H9 (cell line): ENCODE data around the gene CERK. TPM values are rescaled to one million over a fixed set of nuclear protein-coding genes. Genes with fewer than 3 reads are reported as not detected.

Experiments
- DNase-seq: peaks from one replicate; pipeline ENCODE4 v3.0.0-alpha.2; 2017
- H2AFZ ChIP-seq: one replicate; pipeline ENCODE4 v1.6.1; 2013; ENCODE audit warnings: mild to moderate bottlenecking, low read length, control low read depth, moderate library complexity
- H2AK5ac ChIP-seq: 2 replicates; pipeline ENCODE4 v1.6.1; 2013; ENCODE audit warnings: low read length, control low read depth, mixed read lengths; ENCODE audit not compliant: insufficient read length
- H2BK120ac ChIP-seq: one replicate; pipeline ENCODE4 v1.6.1; 2013; ENCODE audit warnings: low read depth, mild to moderate bottlenecking, low read length, control low read depth, inconsistent platforms; ENCODE audit not compliant: poor library complexity, severe bottlenecking
- H2BK12ac ChIP-seq: 2 replicates; pipeline ENCODE4 v1.6.1; 2013; ENCODE audit warnings: low read length, control low read depth, mixed read lengths, low read depth; ENCODE audit not compliant: insufficient read length
- H2BK15ac ChIP-seq: 2 replicates; pipeline ENCODE4 v1.6.1; 2013; ENCODE audit warnings: low read depth, low read length, control low read depth
- H2BK20ac ChIP-seq: one replicate; pipeline ENCODE4 v1.6.1; 2013; ENCODE audit warnings: low read depth, mild to moderate bottlenecking, low read length, control low read depth, inconsistent platforms; ENCODE audit not compliant: poor library complexity, severe bottlenecking
- H2BK5ac ChIP-seq: 2 replicates; pipeline ENCODE4 v1.6.1; 2013; ENCODE audit warnings: low read length, control low read depth, mixed read lengths; ENCODE audit not compliant: insufficient read length
- H3K14ac ChIP-seq: 2 replicates; pipeline ENCODE4 v1.6.1; 2013; ENCODE audit warnings: low read length, control low read depth; ENCODE audit not compliant: insufficient read depth
- H3K18ac ChIP-seq: 2 replicates; pipeline ENCODE4 v1.6.1; 2013; ENCODE audit warnings: low read depth, mild to moderate bottlenecking, mixed read lengths, low read length, control low read depth; ENCODE audit not compliant: insufficient read length
- H3K23ac ChIP-seq: 2 replicates; pipeline ENCODE4 v1.6.1; 2013; ENCODE audit warnings: low read length, control low read depth, mixed read lengths, low read depth; ENCODE audit not compliant: insufficient read length
- H3K23me2 ChIP-seq: 2 replicates; pipeline ENCODE4 v1.6.1; 2013; ENCODE audit warnings: low read depth, mild to moderate bottlenecking, mixed read lengths, low read length, control low read depth; ENCODE audit not compliant: insufficient read length, poor library complexity, severe bottlenecking
- H3K27ac ChIP-seq: 2 replicates; pipeline ENCODE4 v1.5.1; 2013; ENCODE audit warnings: low read length, control low read depth, mixed read lengths, low read depth; ENCODE audit not compliant: insufficient read length
- H3K27me3 ChIP-seq: 2 replicates; pipeline ENCODE4 v1.6.1; 2013; ENCODE audit warnings: low read length, control low read depth, inconsistent platforms; ENCODE audit not compliant: insufficient read depth
- H3K4ac ChIP-seq: 2 replicates; pipeline ENCODE4 v1.6.1; 2013; ENCODE audit warnings: low read depth, mild to moderate bottlenecking, control low read depth, inconsistent platforms, low read length, moderate library complexity
- H3K4me1 ChIP-seq: 2 replicates; pipeline ENCODE4 v1.6.1; 2013; ENCODE audit warnings: low read length, control low read depth, inconsistent platforms; ENCODE audit not compliant: insufficient read depth
- H3K4me2 ChIP-seq: 2 replicates; pipeline ENCODE4 v1.6.1; 2013; ENCODE audit warnings: low read length, control low read depth, mixed read lengths; ENCODE audit not compliant: insufficient read length, insufficient read depth
- H3K56ac ChIP-seq: 2 replicates; pipeline ENCODE4 v1.6.1; 2013; ENCODE audit warnings: low read depth, mild to moderate bottlenecking, mixed read lengths, low read length, control low read depth; ENCODE audit not compliant: insufficient read length
- H3K79me1 ChIP-seq: 2 replicates; pipeline ENCODE4 v1.6.1; 2013; ENCODE audit warnings: low read depth, mild to moderate bottlenecking, moderate library complexity, low read length, control low read depth, inconsistent platforms; ENCODE audit not compliant: insufficient read depth, poor library complexity, severe bottlenecking
- H3K79me2 ChIP-seq: 2 replicates; pipeline ENCODE4 v1.6.1; 2013; ENCODE audit warnings: low read length, control low read depth, inconsistent platforms; ENCODE audit not compliant: insufficient read depth
- H3K9ac ChIP-seq: 2 replicates; pipeline ENCODE4 v1.6.1; 2013; ENCODE audit warnings: low read length, control low read depth, mixed read lengths; ENCODE audit not compliant: insufficient read length; ENCODE audit errors: extremely low read depth
- H3K9me3 ChIP-seq: one replicate; pipeline ENCODE4 v1.6.1; 2013; ENCODE audit warnings: low read depth, low read length, inconsistent platforms; ENCODE audit not compliant: control insufficient read depth
- H3T11ph ChIP-seq: one replicate; pipeline ENCODE4 v1.6.1; 2013; ENCODE audit warnings: mild to moderate bottlenecking, low read length, control low read depth, inconsistent platforms
- H4K20me1 ChIP-seq: one replicate; pipeline ENCODE4 v1.6.1; 2013; ENCODE audit not compliant: control insufficient read depth, insufficient read length, insufficient read depth
- H4K5ac ChIP-seq: 2 replicates; pipeline ENCODE4 v1.6.1; 2013; ENCODE audit warnings: low read depth, mild to moderate bottlenecking, mixed read lengths, low read length, control low read depth; ENCODE audit not compliant: insufficient read length
- H4K8ac ChIP-seq: replicated peaks from 2 replicates; pipeline ENCODE4 v1.6.1; 2013; ENCODE audit warnings: low read length, control low read depth, mixed read lengths, low read depth; ENCODE audit not compliant: insufficient read length
- H4K91ac ChIP-seq: 2 replicates; pipeline ENCODE4 v1.6.1; 2013; ENCODE audit warnings: low read depth, mild to moderate bottlenecking, moderate library complexity, mixed read lengths, low read length, control low read depth; ENCODE audit not compliant: insufficient read length
- H3K27ac Mint-ChIP-seq, 3 experiments: 2 replicates in 2 of 3; 3 replicates in 1 of 3; pipeline ENCODE4 v1.8.0; 2020 to 2021; ENCODE audit warnings: mixed read lengths in 3 of 3, mild to moderate bottlenecking in 1 of 3, moderate library complexity in 1 of 3
- H3K27me3 Mint-ChIP-seq: 2 replicates; pipeline ENCODE4 v1.8.0; 2021; ENCODE audit warnings: low read depth, mild to moderate bottlenecking, moderate library complexity, mixed read lengths
- H3K36me3 Mint-ChIP-seq, 3 experiments: 2 replicates in 2 of 3; 3 replicates in 1 of 3; pipeline ENCODE4 v1.8.0; 2020 to 2021; ENCODE audit warnings: low read depth in 3 of 3, mixed read lengths in 3 of 3; ENCODE audit not compliant: insufficient read depth in 1 of 3
- H3K4me1 Mint-ChIP-seq, 2 experiments: 2 replicates each; pipeline ENCODE4 v1.8.0; 2020; ENCODE audit warnings: mixed read lengths in 2 of 2
- H3K4me3 Mint-ChIP-seq, 2 experiments: 2 replicates in 1 of 2; 3 replicates in 1 of 2; pipeline ENCODE4 v1.8.0; 2020 to 2021; ENCODE audit warnings: mild to moderate bottlenecking in 2 of 2, mixed read lengths in 2 of 2, moderate library complexity in 1 of 2
- H3K9me3 Mint-ChIP-seq, 2 experiments: 2 replicates in 1 of 2; 3 replicates in 1 of 2; pipeline ENCODE4 v1.8.0; 2020; ENCODE audit warnings: mild to moderate bottlenecking in 2 of 2, mixed read lengths in 2 of 2, moderate library complexity in 1 of 2
- CTCF ChIP-seq: fragments of 200-600 bp; sonication (generic); conservative IDR thresholded peaks from 3 replicates; pipeline ENCODE4 v1.8.0; 2021; ENCODE audit warnings: antibody characterized with exemption, mild to moderate bottlenecking
- WGBS: extraction: QIAGEN DNeasy Blood & Tissue Kit; methylation state at CpG from one replicate; pipeline ENCODE4 v1.1.7; 2013; ENCODE audit warnings: missing lambda C conversion rate, low lambda C conversion rate, mixed read lengths; ENCODE audit not compliant: insufficient read length; ENCODE audit errors: extremely low coverage; 5-methylcytosine and 5-hydroxymethylcytosine counted together
- total RNA-seq: library from RNA; stranded (reverse); gene quantifications from 2 replicates; pipeline ENCODE4 v1.2.1, GENCODE V29; 2021

CERK gene
- total RNA-seq, 1 experiment from 2014 or later = 47.1 TPM

- H3K23me2 ChIP-seq = no peaks in the 10 kb centered on the region
- H3K56ac ChIP-seq = no peak overlapping the region
- no peak overlapping the region for H2BK15ac ChIP-seq
- H4K8ac ChIP-seq = no peak overlapping the region
- no peak overlapping the region for H3K18ac ChIP-seq
- Mint-ChIP-seq H3K27ac (peak overlapping the region in 1 of 3 experiments; percentile 72; a peak in 1 of 7 replicates), H3K27me3 (no peaks in the 10 kb centered on the region; the same call in 1 of the 2 replicates), H3K36me3 (peaks cover 12 to 52% (median 42%) of the 10 kb centered on the region in 3 experiments; a peak in 6 of 7 replicates), H3K4me3 (no peak overlapping the region), H3K9me3 (no peaks in the 10 kb centered on the region), H3K4me1 (peaks cover 0 to 4% of the 10 kb centered on the region in 2 experiments; a peak in 2 of 4 replicates)
- no peaks in the 10 kb centered on the region for H3K79me1 ChIP-seq
- H3K23ac ChIP-seq = no peak overlapping the region
- H3K79me2 ChIP-seq = no peaks in the 10 kb centered on the region
- H2BK12ac ChIP-seq = no peak overlapping the region
- DNase-seq = no peak
- H4K20me1 ChIP-seq = no peaks in the 10 kb centered on the region
- no peak overlapping the region for H3K4ac ChIP-seq
- TF ChIP-seq CTCF = no peak
- no peak overlapping the region for H3K27ac ChIP-seq
- no peak overlapping the region for H3T11ph ChIP-seq
- H3K14ac ChIP-seq = no peak overlapping the region
- no peak overlapping the region for H3K4me2 ChIP-seq
- no peak overlapping the region for H4K91ac ChIP-seq
- no peaks in the 10 kb centered on the region for H3K4me1 ChIP-seq
- H2BK5ac ChIP-seq = no peak overlapping the region
- H2AK5ac ChIP-seq = no peak overlapping the region
- H2BK120ac ChIP-seq = no peak overlapping the region
- no peaks in the 10 kb centered on the region for H3K9me3 ChIP-seq
- no peak overlapping the region for H2AFZ ChIP-seq
- H3K27me3 ChIP-seq = no peaks in the 10 kb centered on the region
- H2BK20ac ChIP-seq = no peak overlapping the region
- no peak overlapping the region for H3K9ac ChIP-seq
- WGBS = no CpG with 5 or more reads among the region's 17 CpGs
- H4K5ac ChIP-seq = no peak overlapping the region
These were observed 46.5 kb downstream of the CERK start for GRCh38 chr22:46691571-46691970.
